ENCODE measurements around the gene SMPD3.

SMPD3 gene

DNA sequence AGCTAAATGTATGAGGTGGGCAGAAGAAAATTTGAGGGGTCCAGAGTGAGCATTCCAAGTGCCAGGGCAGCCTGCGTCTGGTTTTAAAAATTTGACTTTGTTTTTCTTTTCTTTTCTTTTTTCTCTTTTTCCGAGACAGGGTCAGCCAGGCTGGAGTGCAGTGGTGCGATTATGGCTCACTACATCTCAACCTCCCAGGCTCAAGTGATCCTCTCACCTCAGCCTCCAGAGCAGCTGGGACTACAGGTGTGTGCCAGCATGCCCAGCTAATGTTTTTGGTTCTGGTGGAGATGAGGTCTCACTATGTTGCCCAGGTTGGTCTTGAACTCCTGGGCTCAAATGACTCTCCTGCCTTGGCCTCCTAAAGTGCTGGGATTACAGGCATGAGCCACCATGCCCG, 15.6 kb downstream of the SMPD3 start:
- no peak for DNase-seq

DNA sequence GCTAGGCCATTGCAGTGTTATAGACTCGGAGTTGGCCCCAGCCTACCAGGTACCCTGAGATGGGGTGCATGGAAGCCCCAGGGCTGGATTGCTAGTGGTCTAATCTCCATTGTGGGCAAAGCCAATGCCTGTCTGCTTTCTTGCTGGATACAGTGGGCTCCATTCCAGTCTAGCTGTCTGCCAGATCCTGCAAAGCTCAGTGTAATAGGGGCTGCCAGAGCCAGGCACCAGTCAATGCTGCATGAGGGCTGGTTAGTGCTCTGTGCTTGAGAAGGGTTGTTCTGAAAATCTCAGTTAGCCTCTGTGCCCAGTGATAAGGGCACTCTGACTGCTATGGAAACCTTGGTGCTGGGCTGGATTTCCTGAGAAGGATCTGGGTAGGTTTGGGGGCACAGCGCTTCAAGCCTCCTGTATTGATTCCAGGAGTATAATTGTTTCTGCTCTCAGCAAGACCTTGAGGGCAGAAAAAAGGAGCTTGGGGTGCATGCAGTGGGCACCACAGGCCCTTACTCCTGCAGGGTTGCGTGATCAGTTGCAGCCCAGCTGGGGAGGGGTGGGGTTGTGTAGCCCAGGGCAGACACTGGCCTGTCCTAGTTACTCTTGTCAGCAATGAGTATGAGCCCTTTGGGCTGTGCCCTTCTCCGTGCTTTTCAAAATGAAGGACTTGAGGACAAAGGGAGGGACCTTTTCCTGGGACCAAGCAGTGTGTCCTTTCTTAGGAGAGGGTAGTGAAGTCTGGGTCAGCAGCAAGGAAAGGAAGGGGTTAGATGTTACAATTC, 19.0 kb downstream of the SMPD3 start:
- no peak for DNase-seq

DNA sequence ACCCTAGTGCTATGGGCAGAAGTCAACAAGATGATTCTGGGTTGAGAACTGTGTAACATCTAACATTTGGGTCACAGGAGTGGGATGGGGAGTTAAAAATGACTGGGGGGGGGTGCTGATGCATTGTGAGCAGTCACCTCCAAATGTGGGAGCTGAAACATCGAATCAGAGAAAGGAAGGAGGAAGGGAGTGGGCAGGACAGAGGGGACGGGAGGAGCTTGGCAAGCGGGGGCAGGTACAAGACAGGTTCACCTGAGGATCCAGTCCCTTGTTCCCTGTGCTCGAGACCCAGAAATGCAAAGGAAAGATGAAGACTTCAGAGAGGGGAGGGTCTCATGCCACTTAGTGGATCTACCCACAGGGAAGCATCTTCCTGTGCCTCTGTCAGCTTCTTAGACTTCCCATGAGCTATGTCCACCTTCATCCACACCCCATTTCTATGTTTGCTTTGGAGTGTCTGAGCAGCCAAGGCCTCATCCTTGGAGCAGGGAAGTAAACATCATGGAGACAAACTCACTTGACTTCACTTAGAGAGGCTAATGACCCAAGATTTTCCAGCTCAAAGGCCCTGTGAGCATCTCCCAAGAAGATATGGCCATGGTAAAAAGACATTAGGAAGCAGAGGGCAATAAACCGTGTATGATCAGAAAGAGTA, 20.5 kb downstream of the SMPD3 start:
- no peak for DNase-seq

DNA sequence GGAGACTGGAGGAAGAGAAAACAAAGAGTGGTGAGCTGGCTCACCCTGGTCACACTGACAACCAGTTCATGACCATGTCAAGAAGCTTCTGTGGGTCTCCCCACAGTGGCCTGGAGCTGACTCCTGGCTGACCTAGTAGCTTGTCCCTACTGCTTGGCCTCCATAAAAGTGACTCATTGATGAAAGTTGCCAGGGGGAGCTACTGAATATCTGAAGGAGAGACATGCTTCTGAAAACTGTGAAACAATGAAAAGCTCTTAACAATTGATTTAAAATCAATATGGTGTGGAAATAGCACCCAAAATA, 22.0 kb downstream of the SMPD3 start:
- no peak for DNase-seq

DNA sequence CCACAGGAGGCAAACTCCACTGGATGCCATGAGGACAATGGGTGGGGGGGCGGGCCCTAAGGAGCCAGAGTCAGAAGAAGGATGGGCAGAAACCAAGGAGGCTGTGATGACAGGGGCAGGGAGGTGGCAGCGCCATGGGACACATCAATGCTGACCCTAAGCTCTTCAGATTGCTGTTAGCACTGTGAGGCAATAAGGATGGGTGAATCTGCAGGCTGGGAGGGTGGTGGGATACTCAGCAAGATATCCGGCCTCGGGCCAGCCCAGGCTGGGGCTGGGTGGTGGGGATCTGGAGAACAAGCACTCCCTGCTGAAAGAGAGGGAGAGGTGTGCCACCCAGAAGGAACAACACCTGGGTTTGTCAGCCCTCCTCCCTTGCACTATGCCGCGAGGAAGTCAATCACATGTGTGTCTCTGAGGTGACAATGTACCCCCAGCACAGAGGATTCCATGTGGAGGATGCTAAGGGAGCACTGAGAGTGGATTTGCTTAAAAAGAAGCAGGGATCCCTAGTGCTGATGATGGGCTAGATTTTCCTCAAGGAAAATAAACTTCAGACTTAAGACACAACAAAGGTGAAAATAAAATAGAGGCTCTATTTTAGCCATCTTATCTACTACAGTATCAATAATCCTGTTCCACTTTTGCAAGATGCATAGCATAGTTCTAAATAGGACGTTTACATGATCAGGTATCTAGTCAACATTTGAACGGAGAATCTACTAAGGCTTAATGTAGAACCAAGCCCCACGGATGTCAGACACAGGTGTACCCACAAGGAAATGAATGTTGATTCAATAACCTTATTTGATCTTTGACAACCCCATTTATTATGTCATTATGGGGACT, 22.6 kb downstream of the SMPD3 start:
- DNase-seq = no peak

DNA sequence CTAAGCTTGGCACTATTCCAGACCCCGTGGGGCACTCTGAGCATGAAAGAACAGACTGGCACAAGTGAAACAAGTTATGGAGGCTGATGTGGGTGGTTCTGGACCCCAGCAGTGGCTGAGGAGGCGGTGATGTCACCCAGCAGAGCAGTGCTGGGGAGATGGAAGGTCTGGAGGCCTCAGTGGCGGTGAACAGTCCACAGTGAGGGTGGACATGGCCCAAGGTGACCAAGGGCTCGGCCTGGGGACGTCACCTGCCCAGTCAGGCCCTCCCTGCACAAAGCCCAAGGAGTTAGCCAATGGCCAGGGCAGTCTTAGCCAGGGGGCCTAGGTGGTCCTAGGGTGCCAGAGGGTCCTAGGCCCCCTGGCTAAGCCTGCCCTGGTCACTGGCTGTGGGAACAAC, 24.5 kb downstream of the SMPD3 start:
- no peak for DNase-seq

DNA sequence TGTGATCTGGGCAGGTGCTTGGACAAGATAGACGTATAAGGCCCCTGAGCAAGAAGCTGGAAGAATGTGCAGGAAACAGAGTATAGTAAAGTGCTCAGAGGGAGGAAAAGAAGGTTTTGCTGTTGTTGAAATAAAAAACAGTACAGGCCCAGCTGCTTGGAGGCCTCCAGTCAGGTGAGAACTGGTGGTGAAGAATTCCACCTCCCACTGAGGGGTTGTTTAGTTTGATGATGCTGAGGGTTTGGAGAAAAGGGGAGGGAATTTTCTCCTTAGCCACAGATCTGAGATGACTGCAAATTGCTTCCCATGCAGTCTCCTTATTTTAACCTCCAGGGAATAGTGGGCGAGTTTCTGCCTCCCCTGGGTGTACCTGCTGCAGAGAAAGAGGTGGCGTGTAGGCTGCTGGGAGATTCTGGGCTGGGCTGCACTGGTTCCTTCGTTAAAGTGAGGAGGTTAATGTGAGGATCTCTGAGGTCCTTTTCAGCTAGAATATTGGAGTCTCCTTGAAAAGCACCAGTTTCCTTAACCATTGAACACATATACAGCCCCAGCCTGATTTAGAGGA, 25.8 kb downstream of the SMPD3 start:
- no peak for DNase-seq

DNA sequence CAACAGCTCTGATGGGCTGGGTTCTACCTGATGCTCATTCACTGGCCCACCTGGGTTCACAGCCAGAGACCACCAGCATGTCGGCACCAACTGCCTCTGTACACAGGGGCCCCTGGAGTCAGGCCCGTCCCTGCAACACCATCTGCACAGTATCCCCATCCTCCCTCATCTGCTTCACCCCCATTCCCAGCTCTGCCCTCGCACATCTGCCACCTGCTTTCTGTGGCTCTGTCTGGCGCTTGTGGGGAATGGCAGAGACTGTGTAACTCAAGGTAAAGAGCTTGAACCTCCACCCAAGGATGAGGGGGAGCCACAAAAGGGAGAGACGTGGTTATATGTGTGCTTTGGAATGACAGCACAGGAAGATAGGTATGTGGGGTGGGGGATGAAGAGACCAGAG, 27.2 kb downstream of the SMPD3 start:
- DNase-seq = no peak

DNA sequence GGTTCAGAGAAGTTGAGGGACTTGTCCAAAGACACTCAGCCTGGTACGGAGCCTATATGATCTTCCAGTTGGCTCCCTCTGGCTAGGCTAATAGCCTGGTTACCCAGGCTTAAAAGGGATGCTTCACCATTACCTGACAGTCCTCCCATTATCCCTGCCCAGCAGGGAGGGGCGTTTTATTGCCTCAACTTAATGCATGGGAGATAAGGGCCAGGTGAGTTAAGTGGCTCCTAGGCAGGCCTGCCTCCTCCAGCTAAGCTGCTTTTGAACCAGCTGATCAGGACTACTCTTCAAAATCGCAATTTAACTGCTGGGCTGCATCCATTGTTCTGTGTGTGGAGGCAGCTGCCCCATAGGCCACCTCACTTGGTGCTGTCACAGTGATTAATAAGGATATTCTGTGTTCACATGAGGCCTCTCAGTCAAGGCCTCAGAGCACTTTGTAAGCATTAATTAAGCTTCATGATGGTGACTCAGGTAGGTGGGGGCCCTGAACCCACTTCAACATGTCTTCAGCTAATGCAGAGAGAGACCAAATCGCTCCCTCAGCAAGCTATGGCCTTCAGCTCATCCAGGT, 27.9 kb downstream of the SMPD3 start:
- DNase-seq = no peak

DNA sequence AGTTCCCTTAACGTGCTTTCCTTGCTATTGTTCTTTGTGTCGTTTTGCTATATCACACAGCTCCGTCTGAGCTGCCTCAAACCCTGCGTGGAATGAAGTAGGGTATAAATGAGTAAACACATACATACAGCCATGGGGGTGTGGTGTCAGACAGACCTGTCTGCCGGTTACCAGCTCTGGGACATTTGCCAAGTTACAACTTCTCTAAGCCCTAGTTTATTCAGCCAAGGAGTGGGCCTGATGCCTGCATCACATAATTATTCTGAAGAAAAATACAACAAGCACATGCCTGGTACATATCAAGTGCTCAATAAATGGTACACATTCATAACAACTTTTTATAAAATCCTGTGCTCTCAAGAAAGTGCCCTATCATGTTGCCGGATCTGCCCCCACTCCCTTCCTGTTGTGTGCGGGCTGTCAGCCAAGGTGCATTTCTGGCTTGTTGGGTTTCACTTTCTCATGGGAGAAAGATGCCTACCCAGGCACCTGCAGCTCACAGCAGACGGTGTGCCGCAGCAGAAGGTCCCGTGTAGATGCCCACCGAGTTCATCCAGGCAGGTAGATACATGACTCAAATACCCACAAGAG, 30.5 kb downstream of the SMPD3 start:
- no peak for DNase-seq

DNA sequence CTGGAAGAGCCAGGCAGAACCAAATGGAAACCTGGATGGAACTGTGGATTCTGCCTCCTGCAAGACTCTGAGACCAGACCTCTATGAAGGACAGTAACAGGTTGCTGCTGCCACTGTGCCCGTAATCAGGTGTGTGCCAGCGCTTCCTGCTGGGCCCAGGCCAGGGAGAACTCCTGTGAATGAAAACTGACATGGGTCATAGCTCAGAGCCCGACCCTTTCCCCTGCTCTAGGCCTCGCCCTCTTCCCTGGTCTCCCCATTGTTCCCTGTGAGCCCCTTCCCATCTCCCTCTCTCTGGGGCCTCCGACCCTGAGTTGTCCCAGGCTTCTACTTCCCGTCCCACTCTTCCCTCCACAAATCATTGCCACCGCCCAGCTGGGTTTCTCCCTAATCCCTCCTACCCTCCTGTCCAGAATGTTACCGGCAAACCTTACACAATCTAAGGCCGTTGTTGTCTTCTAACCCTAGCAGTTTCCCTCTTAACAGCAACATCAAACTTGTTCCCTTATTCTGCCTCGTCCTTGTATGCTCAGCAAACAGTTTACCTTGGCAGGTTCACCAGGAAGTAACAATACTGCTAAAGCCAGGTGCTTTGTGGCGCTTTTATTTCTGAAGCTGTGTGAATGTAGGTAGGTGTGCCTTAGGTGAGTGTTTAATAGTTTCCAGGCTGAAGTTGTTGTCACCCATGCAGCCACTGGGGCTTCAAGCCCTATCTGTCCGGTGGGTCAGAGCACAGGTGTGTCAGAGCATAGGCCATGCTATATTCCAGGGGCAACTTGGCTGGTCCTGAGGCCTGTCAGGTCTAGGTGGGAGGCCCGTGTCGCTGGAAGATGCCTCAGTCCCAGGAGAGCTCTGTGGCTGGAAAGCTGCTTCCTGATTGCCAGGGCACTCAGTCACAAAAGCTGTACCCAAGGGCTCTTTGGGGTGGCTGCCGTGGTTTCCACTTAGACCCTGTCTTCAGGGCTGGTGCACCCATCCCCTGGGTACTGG, 32.0 kb downstream of the SMPD3 start:
- DNase-seq = no peak

DNA sequence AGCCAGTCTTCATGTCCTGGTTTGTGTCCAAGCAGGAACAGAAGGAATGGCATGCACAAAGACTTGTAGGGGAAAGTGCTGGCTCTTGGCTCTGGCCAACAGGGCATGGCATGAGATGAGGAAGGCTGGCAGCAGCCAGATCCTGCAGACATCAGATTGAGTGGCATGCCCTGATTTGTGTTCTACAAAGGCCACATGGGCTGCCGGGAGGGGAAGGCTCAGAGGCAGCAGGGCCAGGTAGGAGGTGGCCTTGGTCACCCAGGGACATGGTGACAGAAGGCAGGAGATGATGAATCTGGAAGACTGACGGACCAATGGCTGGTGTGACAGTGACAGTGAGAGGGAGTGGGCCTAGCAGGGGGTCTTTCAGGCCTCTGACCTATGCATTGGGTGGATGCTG, 33.7 kb downstream of the SMPD3 start:
- no peak for DNase-seq

DNA sequence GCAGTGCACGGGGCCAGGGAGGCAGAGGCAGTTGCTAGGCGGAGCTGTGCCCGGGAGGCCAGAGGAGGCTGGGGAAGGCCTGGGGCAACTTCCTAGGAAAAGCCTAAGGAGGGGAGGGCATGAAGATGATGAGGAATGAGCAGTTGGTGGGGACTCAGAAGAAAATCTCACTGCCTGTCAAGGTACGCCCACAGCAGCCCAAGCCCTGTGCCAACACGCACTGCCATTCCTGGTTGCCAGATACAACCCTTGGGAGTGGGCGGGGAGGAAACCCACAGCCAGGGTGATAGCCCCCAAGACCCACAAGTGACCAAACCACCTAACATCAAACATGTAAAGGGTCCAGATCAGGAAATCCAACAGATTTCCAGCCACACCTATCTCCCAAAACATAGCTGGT, 36.2 kb downstream of the SMPD3 start:
- no peak for DNase-seq

DNA sequence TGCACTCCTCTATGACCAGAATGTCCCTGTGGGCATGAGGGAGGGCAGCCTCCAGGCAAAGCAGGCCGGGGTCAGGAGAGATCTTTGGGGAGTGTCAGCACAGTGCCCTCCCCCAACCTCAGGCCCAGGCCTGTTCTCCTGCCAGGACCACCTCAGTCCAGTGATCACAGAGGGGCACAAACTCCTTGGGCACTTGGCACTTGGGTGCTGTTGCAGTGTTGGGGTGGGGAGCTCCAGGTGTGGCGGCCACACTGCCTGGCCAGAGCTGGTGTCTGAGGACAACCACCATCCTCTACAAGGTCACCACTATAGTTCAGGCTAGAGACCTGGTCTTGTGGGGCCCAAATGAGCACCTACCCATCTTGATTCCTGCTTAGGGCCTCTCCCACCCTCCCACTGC, 37.2 kb downstream of the SMPD3 start:
- no peak for DNase-seq

DNA sequence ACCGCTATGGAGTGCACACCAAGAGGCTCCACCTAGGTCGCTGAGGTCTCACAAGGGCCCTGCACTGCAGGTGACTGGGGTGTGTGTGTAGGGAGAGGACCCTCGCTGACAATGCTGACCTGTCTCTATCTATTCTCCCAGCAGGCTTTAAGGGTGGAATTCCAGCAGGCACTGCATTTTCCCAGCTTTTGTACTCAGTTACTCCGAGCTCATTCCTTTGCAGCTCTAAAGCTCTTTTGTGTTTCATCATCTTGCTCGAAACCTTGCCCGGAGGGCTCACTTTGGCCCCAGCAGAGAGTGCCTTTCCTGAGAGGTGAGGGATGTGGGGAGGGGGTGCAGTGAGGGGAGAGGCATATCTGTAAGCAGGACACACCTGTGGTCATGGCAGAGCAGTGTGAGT, 39.3 kb downstream of the SMPD3 start:
- no peak for DNase-seq

DNA sequence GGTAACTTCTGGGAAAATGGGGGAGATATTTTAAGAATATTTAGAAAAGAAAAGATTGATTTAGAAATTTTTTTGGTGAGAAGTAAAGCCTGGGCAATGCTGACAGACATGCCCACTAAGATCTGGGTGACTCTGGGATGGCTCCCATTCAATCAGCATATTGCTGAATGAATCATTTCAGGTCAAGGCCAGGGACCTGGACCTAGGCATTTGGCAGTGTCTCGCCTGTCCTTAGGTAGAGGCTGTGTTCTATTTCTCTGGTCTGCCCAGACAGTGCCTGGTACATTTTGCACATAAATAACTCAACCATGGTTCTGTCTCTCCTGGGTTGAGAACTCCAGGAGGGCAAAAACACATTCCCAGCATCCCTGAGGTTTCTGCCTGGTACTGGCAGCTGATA, 39.9 kb downstream of the SMPD3 start:
- DNase-seq = no peak

DNA sequence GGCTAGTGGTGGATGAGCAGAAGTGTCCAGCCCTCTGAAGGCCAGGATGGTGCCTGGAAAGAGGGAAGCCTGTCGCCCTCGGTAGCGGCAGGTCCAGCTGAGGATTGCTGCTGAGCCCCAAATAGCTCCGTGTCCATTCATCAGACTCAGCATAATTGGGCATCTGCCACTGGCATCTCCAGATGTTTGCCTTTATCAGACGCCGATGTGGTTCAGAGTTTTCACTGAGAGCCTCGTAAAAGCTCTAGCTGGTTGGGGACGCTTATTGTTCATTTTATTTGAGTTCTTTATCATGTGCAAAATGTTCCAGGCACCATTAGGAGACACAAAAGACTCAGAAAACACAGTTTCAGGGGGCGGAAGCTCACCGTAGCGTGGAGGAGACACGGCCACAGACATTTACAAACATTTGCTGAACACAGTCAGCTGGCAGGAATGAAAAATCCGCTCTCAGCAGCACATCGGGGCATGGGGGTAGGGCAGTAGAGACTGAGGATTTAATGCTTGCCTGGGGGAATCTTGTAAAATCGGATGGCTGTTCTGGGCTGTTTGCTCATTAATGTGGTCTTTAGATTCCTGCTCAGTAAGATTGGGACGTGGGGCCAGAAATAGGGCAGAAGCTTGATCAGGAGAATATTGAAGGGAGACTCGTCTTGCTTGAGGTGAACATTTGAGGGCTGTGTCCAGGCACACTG, 41.7 kb downstream of the SMPD3 start:
- DNase-seq = no peak

DNA sequence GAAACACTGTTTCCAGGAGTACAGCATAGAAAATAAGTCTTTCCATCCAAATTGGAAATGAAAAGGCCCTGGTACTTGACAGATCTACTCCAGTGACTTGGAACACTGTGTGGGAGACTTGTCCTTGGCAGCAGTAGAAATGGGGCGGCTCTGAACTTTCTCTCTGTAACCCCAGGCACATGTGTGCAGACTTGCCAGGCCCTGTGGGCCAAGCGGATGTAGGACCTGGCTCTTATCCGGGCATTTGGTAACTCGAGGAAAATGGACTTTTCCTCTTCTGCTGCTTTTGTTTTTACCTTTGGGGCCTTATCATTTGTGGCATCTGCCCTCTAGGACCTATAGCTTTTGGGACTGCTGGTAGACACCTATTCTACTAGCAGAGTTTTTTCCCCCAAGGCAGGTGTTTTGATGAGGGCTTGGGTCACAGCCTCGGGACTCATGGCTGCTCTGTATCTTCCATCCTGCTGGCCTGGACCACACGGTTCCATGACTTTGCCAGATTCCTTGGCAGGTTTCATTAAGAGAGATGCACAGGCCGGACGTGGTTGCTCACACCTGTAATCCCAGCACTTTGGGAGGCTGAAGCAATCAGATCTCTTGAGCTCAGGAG, 43.5 kb downstream of the SMPD3 start:
- DNase-seq = no peak

DNA sequence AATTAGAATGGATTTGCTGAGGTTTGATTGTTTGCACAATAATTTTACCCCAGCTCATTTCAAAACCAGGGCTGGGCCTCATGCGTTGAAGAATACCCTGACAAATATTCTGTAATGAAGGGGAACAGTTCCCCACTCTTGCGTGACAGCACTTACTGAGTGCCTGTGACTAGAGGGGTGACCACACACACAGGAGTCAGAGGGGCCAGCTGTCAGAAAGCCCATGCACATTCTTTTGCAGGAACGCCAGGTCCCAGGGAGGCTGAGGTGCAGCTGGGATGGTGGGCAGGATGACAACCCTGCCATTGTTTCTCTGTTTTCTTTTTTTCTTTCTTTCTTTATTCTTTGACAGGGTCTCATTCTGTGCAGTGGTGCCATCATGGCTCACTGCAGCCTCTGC, 44.6 kb downstream of the SMPD3 start:
- no peak for DNase-seq

DNA sequence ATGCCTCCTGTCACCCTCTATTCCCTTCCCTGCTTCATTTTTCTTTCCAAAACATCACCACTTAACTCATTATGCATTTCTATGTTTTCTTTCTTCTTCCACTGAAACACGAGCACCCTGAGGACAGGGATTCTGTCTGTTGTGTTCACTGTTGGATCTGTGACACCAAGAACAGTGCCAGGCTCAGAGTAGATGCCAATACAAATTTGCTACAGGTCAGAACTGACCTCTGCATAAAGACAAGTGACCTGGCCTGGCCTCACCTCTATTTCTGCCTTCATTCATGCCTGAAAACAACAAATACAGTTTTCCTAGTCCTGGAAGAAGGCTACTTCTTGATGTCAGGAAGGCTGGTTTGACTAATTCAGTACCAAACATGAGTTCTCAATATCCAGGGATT, 45.1 kb downstream of the SMPD3 start:
- DNase-seq = no peak

DNA sequence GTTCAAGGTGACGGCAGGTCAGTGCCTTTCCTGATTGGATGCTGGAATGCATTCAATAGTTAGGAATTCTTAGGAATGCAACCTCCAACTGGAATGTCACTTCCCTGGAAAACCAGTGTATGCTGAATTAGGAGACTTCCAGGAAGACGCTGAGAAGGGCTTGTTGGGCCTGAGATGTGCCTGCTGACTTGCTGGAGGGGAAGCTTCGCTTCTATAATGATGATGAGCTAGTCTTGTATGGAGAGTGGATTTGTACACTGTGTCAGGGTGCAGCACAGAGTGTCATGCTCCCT, 45.6 kb downstream of the SMPD3 start:
- no peak for DNase-seq
